Endodermal cell (in vitro differentiated cells): Measurements from ENCODE around the gene OR5K4. TPM values are rescaled to one million over a fixed set of nuclear protein-coding genes. Genes with fewer than 3 reads are reported as not detected.

Experiments used
- DNase-seq: peaks from one replicate; pipeline ENCODE4 v3.0.0-alpha.2; 2017
- H3K27ac ChIP-seq: 2 replicates; pipeline ENCODE4 v1.5.1; 2013; ENCODE audit warnings: mild to moderate bottlenecking, low read depth, low read length, moderate library complexity
- H3K27me3 ChIP-seq: 2 replicates; pipeline ENCODE4 v1.6.1; 2013; ENCODE audit warnings: mild to moderate bottlenecking, low read length, moderate library complexity; ENCODE audit not compliant: insufficient read depth, control insufficient read depth, poor library complexity, severe bottlenecking
- H3K36me3 ChIP-seq: 2 replicates; pipeline ENCODE4 v1.7.0; 2013; ENCODE audit warnings: mild to moderate bottlenecking, low read length, moderate library complexity; ENCODE audit not compliant: control insufficient read depth, insufficient read depth
- H3K4me1 ChIP-seq: one replicate; pipeline ENCODE4 v1.7.0; 2013; ENCODE audit warnings: low read length; ENCODE audit not compliant: control insufficient read depth, insufficient read depth
- H3K4me3 ChIP-seq: 2 replicates; pipeline ENCODE4 v1.5.1; 2013; ENCODE audit warnings: mild to moderate bottlenecking, low read length, moderate library complexity
- H3K9ac ChIP-seq: 2 replicates; pipeline ENCODE4 v1.6.1; 2013; ENCODE audit warnings: mild to moderate bottlenecking, low read length, moderate library complexity; ENCODE audit not compliant: poor library complexity, severe bottlenecking; ENCODE audit errors: extremely low read depth
- H3K9me3 ChIP-seq: 2 replicates; pipeline ENCODE4 v1.6.1; 2013; ENCODE audit warnings: mild to moderate bottlenecking, low read length, moderate library complexity; ENCODE audit not compliant: control insufficient read depth
- H3K27ac Mint-ChIP-seq: 2 replicates; pipeline ENCODE4 v1.8.0; 2020; ENCODE audit warnings: mixed read lengths
- H3K27me3 Mint-ChIP-seq: 2 replicates; pipeline ENCODE4 v1.8.0; 2021; ENCODE audit warnings: mild to moderate bottlenecking, mixed read lengths; ENCODE audit not compliant: insufficient read depth
- H3K36me3 Mint-ChIP-seq: 2 replicates; pipeline ENCODE4 v1.8.0; 2020; ENCODE audit warnings: low read depth, mixed read lengths
- H3K4me1 Mint-ChIP-seq: 2 replicates; pipeline ENCODE4 v1.8.0; 2020; ENCODE audit warnings: mixed read lengths
- H3K4me3 Mint-ChIP-seq: 2 replicates; pipeline ENCODE4 v1.8.0; 2020; ENCODE audit warnings: mild to moderate bottlenecking, moderate library complexity, mixed read lengths
- H3K9me3 Mint-ChIP-seq: 2 replicates; pipeline ENCODE4 v1.8.0; 2020; ENCODE audit warnings: mild to moderate bottlenecking, mixed read lengths
- CTCF ChIP-seq: fragments of 200-600 bp; sonication (generic); conservative IDR thresholded peaks from 2 replicates; pipeline ENCODE4 v1.5.0; 2021; ENCODE audit warnings: antibody characterized with exemption, mild to moderate bottlenecking
- WGBS, 2 experiments: methylation state at CpG; one replicate each; pipeline versions ENCODE4 v1.1.5 to v1.1.7; 2013; ENCODE audit warnings: missing lambda C conversion rate in 2 of 2, mixed read lengths in 1 of 2; ENCODE audit not compliant: insufficient coverage in 1 of 2, insufficient read length in 1 of 2; 5-methylcytosine and 5-hydroxymethylcytosine counted together
- total RNA-seq, 2 donors: library from RNA; stranded (reverse); fragmentation: NEBNext Ultra II Directional in 1 of 2; extraction: Animal tissue kit (Norgen Biotek cat#: 25700) in 1 of 2; gene quantifications; 2 replicates in 1 of 2; 3 replicates in 1 of 2; pipeline ENCODE4 v1.2.1, GENCODE V29; 2021

The OR5K4 gene
- total RNA-seq, 2 donors from 2014 or later = not detected

- Histone ChIP-seq H3K4me3 (no peak overlapping the region), H3K36me3 (no peaks in the 10 kb centered on the region), H3K9me3 (no peaks in the 10 kb centered on the region), H3K27me3 (no peaks in the 10 kb centered on the region), H3K4me1 (no peaks in the 10 kb centered on the region), H3K9ac (no peak overlapping the region), H3K27ac (no peak overlapping the region)
- Mint-ChIP-seq H3K27ac (no peak overlapping the region), H3K4me3 (no peak overlapping the region), H3K9me3 (no peaks in the 10 kb centered on the region), H3K27me3 (no peaks in the 10 kb centered on the region), H3K4me1 (peaks cover 3% of the 10 kb centered on the region), H3K36me3 (no peaks in the 10 kb centered on the region)
- DNase-seq = no peak
- no peak for TF ChIP-seq CTCF
These were observed 18.2 kb downstream of the OR5K4 start for GRCh38 chr3:98371853-98372252.

- Histone ChIP-seq H3K27ac (no peak overlapping the region), H3K9me3 (no peaks in the 10 kb centered on the region), H3K36me3 (no peaks in the 10 kb centered on the region), H3K4me1 (no peaks in the 10 kb centered on the region), H3K27me3 (no peaks in the 10 kb centered on the region), H3K4me3 (no peak overlapping the region), H3K9ac (no peak overlapping the region)
- DNase-seq = no peak
- no peaks in the 10 kb centered on the region for H3K27me3 Mint-ChIP-seq
- WGBS, 2 experiments = no CpG with 5 or more reads among the region's 1 CpG
- H3K27ac Mint-ChIP-seq = no peak overlapping the region
- H3K9me3 Mint-ChIP-seq = no peaks in the 10 kb centered on the region
- no peak overlapping the region for H3K4me3 Mint-ChIP-seq
- peaks cover 8% of the 10 kb centered on the region for H3K4me1 Mint-ChIP-seq
- no peak for TF ChIP-seq CTCF
- no peaks in the 10 kb centered on the region for H3K36me3 Mint-ChIP-seq
These were observed 18.8 kb downstream of the OR5K4 start for GRCh38 chr3:98372445-98372844.

- Histone ChIP-seq H3K27ac (no peak overlapping the region), H3K27me3 (no peaks in the 10 kb centered on the region), H3K9ac (no peak overlapping the region), H3K9me3 (no peaks in the 10 kb centered on the region), H3K4me1 (no peaks in the 10 kb centered on the region), H3K4me3 (no peak overlapping the region), H3K36me3 (no peaks in the 10 kb centered on the region)
- no peak overlapping the region for H3K27ac Mint-ChIP-seq
- no peak overlapping the region for H3K4me3 Mint-ChIP-seq
- H3K9me3 Mint-ChIP-seq = no peaks in the 10 kb centered on the region
- H3K27me3 Mint-ChIP-seq = no peaks in the 10 kb centered on the region
- 40 to 67% methylated on average over 1 to 2 of the region's 2 CpGs for WGBS, 2 experiments
- no peak for TF ChIP-seq CTCF
- no peaks in the 10 kb centered on the region for H3K36me3 Mint-ChIP-seq
- peak; percentile 46 for DNase-seq
- H3K4me1 Mint-ChIP-seq = peaks cover 8% of the 10 kb centered on the region
These were observed 23.0 kb downstream of the OR5K4 start for GRCh38 chr3:98376631-98377030.
